B cell (primary cell): ENCODE results near the gene NXPE3. TPM values are rescaled to one million over a fixed set of nuclear protein-coding genes. Genes with fewer than 3 reads are reported as not detected.

Experiments
- ATAC-seq: fragments of 200-7000 bp; cut with Tn5 transposase; one replicate; pipeline ENCODE4 v1.10.0; 2021; ENCODE audit warnings: low read depth, mild to moderate bottlenecking, moderate number of reproducible peaks, moderate library complexity
- CTCF ChIA-PET: fragments of 350-600 bp; sonication (Branson Sonifier 250); formaldehyde crosslinking; loops from one replicate; lab custom pipeline; 2021; ENCODE audit warnings: antibody characterized with exemption, inconsistent platforms; lab: Charles Lee
- POLR2A ChIA-PET: fragments of 350-600 bp; sonication (Branson Sonifier 250); formaldehyde crosslinking; loops from one replicate; lab custom pipeline; 2021; ENCODE audit warnings: antibody characterized with exemption; lab: Charles Lee
- DNase-seq: peaks from one replicate; pipeline ENCODE4 v3.0.0; 2013
- H2AFZ ChIP-seq: 2 replicates; pipeline ENCODE4 v1.6.1; 2012; ENCODE audit warnings: mild to moderate bottlenecking, low read depth, low read length; ENCODE audit not compliant: insufficient read depth, poor library complexity, severe bottlenecking
- H3K27ac ChIP-seq, 2 donors: 1 replicate in 1 of 2; 2 replicates in 1 of 2; pipeline ENCODE4 v1.5.1; 2012 to 2013; ENCODE audit warnings: low read length in 2 of 2, mild to moderate bottlenecking in 2 of 2, moderate library complexity in 1 of 2
- H3K27me3 ChIP-seq, 4 experiments: fragments of 200-600 bp in 1 of 4; sonication (generic) in 1 of 4; replicated peaks in 1 of 4; 1 replicate in 2 of 4; 2 replicates in 2 of 4; pipeline versions ENCODE4 v1.6.1 to v1.7.0; 2013 to 2016; ENCODE audit warnings: low read length in 3 of 4, mild to moderate bottlenecking in 2 of 4, mixed read lengths in 1 of 4, moderate library complexity in 1 of 4; ENCODE audit not compliant: insufficient read depth in 4 of 4, control insufficient read depth in 3 of 4; ENCODE audit errors: control extremely low read depth in 1 of 4
- H3K36me3 ChIP-seq, 2 experiments: replicated peaks in 1 of 2; 1 replicate in 1 of 2; 2 replicates in 1 of 2; pipeline versions ENCODE4 v1.6.1 to v1.7.1; 2013; ENCODE audit warnings: low read length in 1 of 2; ENCODE audit not compliant: insufficient read depth in 2 of 2, control insufficient read depth in 1 of 2; ENCODE audit errors: control extremely low read depth in 1 of 2, extremely low read depth in 1 of 2
- H3K4me1 ChIP-seq, 2 donors: fragments of 200-600 bp in 1 of 2; sonication (generic) in 1 of 2; 1 replicate in 1 of 2; 2 replicates in 1 of 2; pipeline versions ENCODE4 v1.5.1 to v1.6.1; 2013 to 2017; ENCODE audit warnings: low read length in 2 of 2; ENCODE audit not compliant: control insufficient read depth in 2 of 2, insufficient read depth in 2 of 2
- H3K4me2 ChIP-seq: replicated peaks from 2 replicates; pipeline ENCODE3; 2012; ENCODE audit warnings: mild to moderate bottlenecking, low read depth, low read length; ENCODE audit not compliant: poor library complexity, severe bottlenecking
- H3K4me3 ChIP-seq, 5 experiments: fragments of 200-600 bp in 1 of 5; sonication (generic) in 1 of 5; 1 replicate in 3 of 5; 2 replicates in 2 of 5; pipeline versions ENCODE4 v1.5.1 to v1.7.0; 2011 to 2016; ENCODE audit warnings: low read length in 4 of 5, mild to moderate bottlenecking in 4 of 5, low read depth in 2 of 5, control low read depth in 1 of 5, moderate library complexity in 1 of 5; ENCODE audit not compliant: insufficient read depth in 1 of 5; ENCODE audit errors: control extremely low read depth in 1 of 5, extremely low read depth in 1 of 5
- H3K79me2 ChIP-seq: fragments of 200-600 bp; sonication (generic); one replicate; pipeline ENCODE4 v1.6.0; 2016; ENCODE audit warnings: low read length; ENCODE audit not compliant: control insufficient read depth, insufficient read depth
- H3K9ac ChIP-seq: fragments of 200-600 bp; sonication (generic); 2 replicates; pipeline ENCODE4 v1.6.1; 2017; ENCODE audit warnings: mild to moderate bottlenecking, low read length, moderate library complexity
- H3K9me3 ChIP-seq, 3 donors: one replicate each; pipeline versions ENCODE4 v1.6.1 to v1.7.1; 2013; ENCODE audit warnings: low read length in 2 of 3; ENCODE audit not compliant: control insufficient read depth in 2 of 3, insufficient read depth in 1 of 3; ENCODE audit errors: control extremely low read depth in 1 of 3
- H4K20me1 ChIP-seq: 2 replicates; pipeline ENCODE4 v1.6.0; 2012; ENCODE audit warnings: mild to moderate bottlenecking, low read length; ENCODE audit not compliant: insufficient read depth, control insufficient read depth, poor library complexity, severe bottlenecking
- H3K27ac Mint-ChIP-seq: one replicate; pipeline ENCODE4 v1.8.0; 2021; ENCODE audit warnings: mixed read lengths
- H3K27me3 Mint-ChIP-seq: one replicate; pipeline ENCODE4 v1.8.0; 2021; ENCODE audit warnings: mixed read lengths
- H3K4me1 Mint-ChIP-seq: one replicate; pipeline ENCODE4 v1.8.0; 2021; ENCODE audit warnings: mixed read lengths
- H3K4me3 Mint-ChIP-seq: one replicate; pipeline ENCODE4 v1.8.0; 2021; ENCODE audit warnings: mixed read lengths
- H3K9me3 Mint-ChIP-seq: one replicate; pipeline ENCODE4 v1.8.0; 2022; ENCODE audit warnings: mixed read lengths; ENCODE audit not compliant: insufficient read depth
- EZH2 ChIP-seq: IDR thresholded peaks from 2 replicates; pipeline ENCODE4 v1.6.1; 2012; ENCODE audit warnings: borderline replicate concordance, low read depth, mild to moderate bottlenecking, moderate library complexity, low read length; ENCODE audit not compliant: insufficient read depth, poor library complexity, severe bottlenecking
- WGBS: methylation state at CpG from one replicate; pipeline ENCODE4 v1.1.5; 2013; ENCODE audit warnings: missing lambda C conversion rate; ENCODE audit not compliant: insufficient coverage; 5-methylcytosine and 5-hydroxymethylcytosine counted together
- intact Hi-C: fragments of 100-400 bp; cut with micrococcal nuclease; formaldehyde crosslinking; loops from one replicate; pipeline ENCODE4 v1.10.0; 2022
- polyA plus RNA-seq: library from polyadenylated mRNA; depleted of rRNA; stranded (reverse); fragments of >200 nt; gene quantifications from 2 replicates; pipeline ENCODE4 v1.2.3, GENCODE V29; 2012
- total RNA-seq, 2 donors: library from RNA; stranded (reverse); fragments of 120-200 nt in 1 of 2; gene quantifications; 1 replicate in 1 of 2; 2 replicates in 1 of 2; pipeline versions ENCODE4 v1.2.3 to v1.2.4, GENCODE V29; 2013 to 2022
- TF ChIP-seq, protein P1 (sequence below): fragments of 200-600 bp; IDR thresholded peaks from one replicate; pipeline ENCODE4 v1.8.0; 2022; ENCODE audit warnings: antibody characterized with exemption, mild to moderate bottlenecking

NXPE3 gene
- total and polyA plus RNA-seq, 2 donors (not counting 1 experiment from before 2014, with no cell fraction given) = 15.4 to 19.7 TPM

DNA sequence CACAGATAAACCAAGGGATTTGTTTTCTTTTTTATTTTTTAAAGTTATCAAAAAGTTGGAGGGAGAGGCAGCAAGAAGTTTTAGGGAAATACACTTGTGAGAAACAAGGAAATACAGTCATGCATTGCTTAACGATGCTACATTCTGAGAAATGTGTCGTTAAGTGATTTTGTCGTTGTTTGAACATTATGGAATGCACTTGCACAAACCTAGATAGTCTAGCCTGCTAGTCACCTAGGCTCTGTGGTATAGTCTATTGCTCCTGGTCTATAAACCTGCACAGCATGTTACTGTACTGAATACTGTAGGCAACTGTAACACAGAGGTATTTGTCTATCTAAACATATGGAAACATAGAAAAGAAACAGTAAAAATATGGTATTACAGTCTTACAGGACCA is 68.3 kb downstream of the NXPE3 start:
- peaks cover 0 to 4% of the 10 kb centered on the region in 2 experiments for H3K36me3 ChIP-seq
- WGBS = 65% methylated on average over 3 of the region's 3 CpGs
- Mint-ChIP-seq H3K4me3 (peak overlapping the region; percentile 5), H3K27ac (peak overlapping the region; percentile 85), H3K9me3 (no peaks in the 10 kb centered on the region), H3K27me3 (no peaks in the 10 kb centered on the region), H3K4me1 (peaks cover 46% of the 10 kb centered on the region)
- H3K27ac ChIP-seq = peak overlapping the region; percentile 2 to 92
- H2AFZ ChIP-seq = no peak overlapping the region
- no peak overlapping the region for H3K4me3 ChIP-seq
- CTCF ChIA-PET = interaction anchor here (0.7 to 4.7 kb wide), 6 partner anchors 12 to 378 kb away, joined by 3 to 57 read pairs (median 4); no protein-coding TSS in a partner anchor
- no peak overlapping the region for H3K4me2 ChIP-seq
- H3K4me1 ChIP-seq = peaks cover 18 to 31% of the 10 kb centered on the region in 2 donors
- peaks cover 63% of the 10 kb centered on the region for H3K79me2 ChIP-seq
- intact Hi-C loops = no loop called here
- TF ChIP-seq, protein P1, sequence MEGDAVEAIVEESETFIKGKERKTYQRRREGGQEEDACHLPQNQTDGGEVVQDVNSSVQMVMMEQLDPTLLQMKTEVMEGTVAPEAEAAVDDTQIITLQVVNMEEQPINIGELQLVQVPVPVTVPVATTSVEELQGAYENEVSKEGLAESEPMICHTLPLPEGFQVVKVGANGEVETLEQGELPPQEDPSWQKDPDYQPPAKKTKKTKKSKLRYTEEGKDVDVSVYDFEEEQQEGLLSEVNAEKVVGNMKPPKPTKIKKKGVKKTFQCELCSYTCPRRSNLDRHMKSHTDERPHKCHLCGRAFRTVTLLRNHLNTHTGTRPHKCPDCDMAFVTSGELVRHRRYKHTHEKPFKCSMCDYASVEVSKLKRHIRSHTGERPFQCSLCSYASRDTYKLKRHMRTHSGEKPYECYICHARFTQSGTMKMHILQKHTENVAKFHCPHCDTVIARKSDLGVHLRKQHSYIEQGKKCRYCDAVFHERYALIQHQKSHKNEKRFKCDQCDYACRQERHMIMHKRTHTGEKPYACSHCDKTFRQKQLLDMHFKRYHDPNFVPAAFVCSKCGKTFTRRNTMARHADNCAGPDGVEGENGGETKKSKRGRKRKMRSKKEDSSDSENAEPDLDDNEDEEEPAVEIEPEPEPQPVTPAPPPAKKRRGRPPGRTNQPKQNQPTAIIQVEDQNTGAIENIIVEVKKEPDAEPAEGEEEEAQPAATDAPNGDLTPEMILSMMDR = no peak
- TF ChIP-seq EZH2 = no peak
- peaks cover 14% of the 10 kb centered on the region for H4K20me1 ChIP-seq
- no peak overlapping the region for H3K9ac ChIP-seq
- H3K9me3 ChIP-seq = peaks cover 0 to 1% (median 0%) of the 10 kb centered on the region in 3 donors
- no peak for DNase-seq
- no peaks in the 10 kb centered on the region for H3K27me3 ChIP-seq
- ATAC-seq = no peak
- POLR2A ChIA-PET = interaction anchor here (1.0 kb wide), 1 partner anchor 17 kb away, joined by 3 read pairs; no protein-coding TSS in a partner anchor

DNA sequence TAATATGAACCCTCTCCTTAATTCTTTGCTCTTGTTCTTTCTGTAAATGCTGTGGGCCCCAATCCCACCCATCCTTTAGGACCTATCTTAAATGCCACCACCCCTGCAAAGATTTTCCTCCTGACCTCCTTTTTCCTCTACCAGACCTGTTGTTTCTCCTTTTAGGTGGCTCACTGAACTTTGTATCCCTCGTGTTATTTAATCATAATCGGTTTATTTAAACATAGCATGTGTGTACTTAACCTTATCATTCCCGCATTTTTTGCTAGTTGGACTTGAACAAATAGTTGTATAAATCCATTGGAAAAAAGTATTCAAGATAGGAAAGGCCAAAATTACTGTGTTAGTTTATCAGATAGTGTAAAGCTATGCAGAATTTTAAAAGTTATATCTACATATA is 69.3 kb downstream of the NXPE3 start:
- intact Hi-C loops = loop anchor here (2.0 kb wide), 1 partner anchor 70 kb away; the partner anchor contains the start of gene NXPE3
- no peak for ATAC-seq
- peak overlapping the region; percentile 75 for H3K4me2 ChIP-seq
- POLR2A ChIA-PET = interaction anchor here (0.7 to 3.1 kb wide), 7 partner anchors 9 to 331 kb away, joined by 3 to 41 read pairs (median 5); partner anchors contain the start of gene ZBTB11
- Mint-ChIP-seq H3K9me3 (no peaks in the 10 kb centered on the region), H3K4me1 (peaks cover 48% of the 10 kb centered on the region), H3K4me3 (peak overlapping the region; percentile 99), H3K27me3 (no peaks in the 10 kb centered on the region), H3K27ac (peak overlapping the region; percentile 85)
- H3K9ac ChIP-seq = peak overlapping the region; percentile 97
- peaks cover 18 to 32% of the 10 kb centered on the region in 2 donors for H3K4me1 ChIP-seq
- H4K20me1 ChIP-seq = peaks cover 22% of the 10 kb centered on the region
- no peaks in the 10 kb centered on the region for H3K27me3 ChIP-seq
- H3K4me3 ChIP-seq = peak overlapping the region in 3 of 5 experiments; percentile 51 to 95 (median 59)
- no peaks in the 10 kb centered on the region for H3K9me3 ChIP-seq
- peaks cover 2 to 14% of the 10 kb centered on the region in 2 experiments for H3K36me3 ChIP-seq
- peak overlapping the region; percentile 75 to 92 for H3K27ac ChIP-seq
- WGBS = no CpG with 5 or more reads among the region's 3 CpGs
- no peak for DNase-seq
- H2AFZ ChIP-seq = peak overlapping the region; percentile 72
- CTCF ChIA-PET = interaction anchor here (0.7 to 4.7 kb wide), 6 partner anchors 30 to 381 kb away, joined by 3 to 57 read pairs (median 10); no protein-coding TSS in a partner anchor
- TF ChIP-seq, protein P1 = no peak
- TF ChIP-seq EZH2 = no peak
- peaks cover 61% of the 10 kb centered on the region for H3K79me2 ChIP-seq
